Large intestine (tissue), 3 donors: ENCODE data around the gene GALNT14. TPM values are rescaled to one million over a fixed set of nuclear protein-coding genes. Genes with fewer than 3 reads are reported as not detected.
A peak's percentile ranks its signal among the peaks of the same experiment; 100 is the strongest.

ENCODE experiments used
- DNase-seq, 2 donors: peaks; one replicate each; pipeline versions ENCODE4 v3.0.0 to v3.0.0-alpha.2; 2013
- H3K27ac ChIP-seq: one replicate; pipeline ENCODE4 v1.5.1; 2013; ENCODE audit warnings: low read length
- H3K27me3 ChIP-seq: 2 replicates; pipeline ENCODE4 v1.6.1; 2013; ENCODE audit warnings: low read length; ENCODE audit not compliant: control insufficient read depth, insufficient read depth
- H3K36me3 ChIP-seq: 2 replicates; pipeline ENCODE4 v1.6.1; 2013; ENCODE audit warnings: low read length; ENCODE audit not compliant: control insufficient read depth, insufficient read depth
- H3K4me1 ChIP-seq: one replicate; pipeline ENCODE4 v1.6.1; 2013; ENCODE audit warnings: low read length; ENCODE audit not compliant: control insufficient read depth, insufficient read depth
- H3K4me3 ChIP-seq: one replicate; pipeline ENCODE4 v1.5.1; 2013; ENCODE audit warnings: low read length
- H3K9me3 ChIP-seq: one replicate; pipeline ENCODE4 v1.6.1; 2013; ENCODE audit warnings: mild to moderate bottlenecking, low read depth, low read length, moderate library complexity; ENCODE audit not compliant: control insufficient read depth
- WGBS: methylation state at CpG from one replicate; pipeline ENCODE4 v1.1.5; 2013; ENCODE audit warnings: low lambda C conversion rate; ENCODE audit not compliant: insufficient coverage; 5-methylcytosine and 5-hydroxymethylcytosine counted together
- polyA plus RNA-seq: library from polyadenylated mRNA; unstranded; fragments of 120-200 nt; gene quantifications from one replicate; pipeline ENCODE4 v1.2.1, GENCODE V29; 2013

GALNT14 gene
- polyA plus RNA-seq, 1 donor, result 3.1 TPM

DNA sequence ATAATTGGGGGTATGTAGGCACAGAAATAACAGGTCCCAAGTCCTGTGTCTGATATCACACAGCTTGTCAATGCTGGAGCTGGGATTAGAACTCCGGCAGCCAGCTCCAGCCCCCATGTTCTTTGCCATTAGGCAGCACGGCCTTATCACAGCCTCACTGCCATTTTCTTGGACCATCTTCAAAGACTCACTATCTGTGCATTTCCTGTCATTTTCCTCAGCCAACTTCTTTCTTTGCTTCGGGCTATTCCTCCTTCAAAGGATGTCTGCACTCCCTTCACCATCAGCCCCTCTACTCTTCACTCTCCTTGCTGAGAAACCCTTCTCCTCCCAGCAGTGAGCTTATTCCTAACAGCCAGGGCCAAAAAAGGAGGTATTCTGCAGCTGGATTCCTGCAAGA lies 139.6 kb downstream of the GALNT14 start:
- Histone ChIP-seq H3K4me1 (no peaks in the 10 kb centered on the region), H3K9me3 (no peaks in the 10 kb centered on the region), H3K4me3 (no peak overlapping the region), H3K27me3 (no peaks in the 10 kb centered on the region), H3K27ac (no peak overlapping the region), H3K36me3 (no peaks in the 10 kb centered on the region)
- WGBS, result 100% methylated on average over 1 of the region's 3 CpGs
- DNase-seq, result no peak

GRCh38 chr2:30997979-30998378 lies 140.3 kb downstream of the GALNT14 start:
- WGBS, result 93% methylated on average over 3 of the region's 5 CpGs
- no peaks in the 10 kb centered on the region for H3K36me3 ChIP-seq
- DNase-seq, result no peak
- no peak overlapping the region for H3K27ac ChIP-seq
- no peaks in the 10 kb centered on the region for H3K4me1 ChIP-seq
- no peak overlapping the region for H3K4me3 ChIP-seq
- H3K27me3 ChIP-seq, result peaks cover 2% of the 10 kb centered on the region
- no peaks in the 10 kb centered on the region for H3K9me3 ChIP-seq

DNA sequence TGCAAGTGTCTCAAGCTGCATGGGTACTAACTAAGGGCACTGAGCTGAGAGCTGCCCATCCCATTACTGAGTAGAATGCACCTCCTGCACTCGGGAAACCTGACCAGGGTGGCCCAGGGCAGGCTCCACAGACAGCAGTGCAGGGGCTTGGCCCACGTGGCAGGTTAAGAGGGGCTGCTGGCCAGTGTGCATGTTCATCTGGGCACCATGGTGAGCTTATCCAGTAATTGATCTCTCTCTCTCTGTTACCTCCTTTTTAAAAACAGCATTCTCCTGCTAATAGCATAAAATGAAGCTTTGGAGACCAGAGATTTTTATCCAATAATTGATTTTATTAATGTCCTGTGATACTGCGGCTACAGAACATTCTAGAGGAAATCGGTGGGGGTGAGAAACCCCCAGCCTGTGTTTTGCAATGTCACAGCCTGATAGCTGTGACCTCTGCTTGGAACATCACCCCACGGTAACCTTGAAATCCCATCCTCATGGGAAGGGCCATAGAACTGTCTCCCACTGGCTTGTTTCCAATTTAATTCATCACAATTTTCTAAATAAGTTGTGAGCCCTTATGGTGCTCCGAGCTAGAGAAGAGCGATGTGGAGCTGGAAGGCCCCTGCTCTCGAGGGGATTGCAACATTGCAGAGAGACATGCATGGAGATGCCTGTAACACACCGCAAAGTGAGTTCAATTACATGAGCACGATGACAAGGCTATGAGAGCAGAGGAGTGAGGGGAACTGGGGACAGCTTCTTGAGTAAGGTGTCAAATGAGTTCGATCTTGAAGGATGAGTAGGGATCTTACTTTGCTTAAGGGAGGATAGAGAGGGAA lies 143.8 kb downstream of the GALNT14 start:
- no peaks in the 10 kb centered on the region for H3K36me3 ChIP-seq
- no peak overlapping the region for H3K27ac ChIP-seq
- no peaks in the 10 kb centered on the region for H3K4me1 ChIP-seq
- no peaks in the 10 kb centered on the region for H3K9me3 ChIP-seq
- DNase-seq, result no peak
- 80% methylated on average over 2 of the region's 11 CpGs for WGBS
- H3K27me3 ChIP-seq, result peaks cover 2% of the 10 kb centered on the region
- H3K4me3 ChIP-seq, result no peak overlapping the region

GRCh38 chr2:30992781-30993180 lies 145.5 kb downstream of the GALNT14 start:
- no peak overlapping the region for H3K4me3 ChIP-seq
- H3K27me3 ChIP-seq, result peaks cover 2% of the 10 kb centered on the region
- H3K4me1 ChIP-seq, result no peaks in the 10 kb centered on the region
- no peaks in the 10 kb centered on the region for H3K36me3 ChIP-seq
- no peak for DNase-seq
- H3K9me3 ChIP-seq, result no peaks in the 10 kb centered on the region
- no CpG with 5 or more reads among the region's 18 CpGs for WGBS
- H3K27ac ChIP-seq, result no peak overlapping the region

DNA sequence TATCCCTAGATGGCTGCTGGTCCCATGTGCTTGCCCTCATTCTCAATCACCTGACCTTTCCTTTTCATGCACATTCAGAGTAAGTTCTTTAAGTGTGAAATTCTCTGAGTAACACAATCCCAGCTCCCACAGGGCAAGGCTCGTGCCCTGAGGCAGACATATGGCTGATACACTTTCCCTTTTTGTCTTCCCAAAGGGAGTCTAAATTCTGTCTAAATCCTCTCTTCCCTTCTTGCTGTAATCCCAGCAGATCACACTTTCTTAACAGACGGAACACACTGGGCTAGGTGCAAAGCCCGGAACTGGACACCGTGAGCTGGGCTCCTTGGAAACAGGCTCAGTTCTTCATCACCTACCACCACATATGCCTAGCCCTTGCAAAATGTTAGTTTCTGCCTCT lies 147.6 kb downstream of the GALNT14 start:
- Histone ChIP-seq H3K4me3 (no peak overlapping the region), H3K27me3 (peaks cover 4% of the 10 kb centered on the region), H3K36me3 (no peaks in the 10 kb centered on the region), H3K4me1 (peaks cover 3% of the 10 kb centered on the region), H3K9me3 (no peaks in the 10 kb centered on the region), H3K27ac (no peak overlapping the region)
- DNase-seq, result no peak
- no CpG with 5 or more reads among the region's 4 CpGs for WGBS

GRCh38 chr2:30990176-30990575 lies 148.1 kb downstream of the GALNT14 start:
- DNase-seq, result no peak
- H3K9me3 ChIP-seq, result no peaks in the 10 kb centered on the region
- H3K4me1 ChIP-seq, result peaks cover 3% of the 10 kb centered on the region
- peaks cover 4% of the 10 kb centered on the region for H3K27me3 ChIP-seq
- no peak overlapping the region for H3K27ac ChIP-seq
- H3K4me3 ChIP-seq, result no peak overlapping the region
- no CpG with 5 or more reads among the region's 2 CpGs for WGBS
- no peaks in the 10 kb centered on the region for H3K36me3 ChIP-seq

GRCh38 chr2:30989746-30990145 lies 148.5 kb downstream of the GALNT14 start:
- no CpG with 5 or more reads among the region's 1 CpG for WGBS
- no peak for DNase-seq

GRCh38 chr2:30987566-30987965 lies 150.7 kb downstream of the GALNT14 start:
- WGBS, result no CpG with 5 or more reads among the region's 6 CpGs
- peaks cover 3% of the 10 kb centered on the region for H3K4me1 ChIP-seq

More at GRCh38 chr2:30989746-30990145, 148.5 kb downstream of the GALNT14 start:
- H3K9me3 ChIP-seq, result no peaks in the 10 kb centered on the region
- no peaks in the 10 kb centered on the region for H3K36me3 ChIP-seq
- H3K27me3 ChIP-seq, result peaks cover 4% of the 10 kb centered on the region
- peaks cover 3% of the 10 kb centered on the region for H3K4me1 ChIP-seq
- no peak overlapping the region for H3K27ac ChIP-seq
- H3K4me3 ChIP-seq, result no peak overlapping the region

DNA sequence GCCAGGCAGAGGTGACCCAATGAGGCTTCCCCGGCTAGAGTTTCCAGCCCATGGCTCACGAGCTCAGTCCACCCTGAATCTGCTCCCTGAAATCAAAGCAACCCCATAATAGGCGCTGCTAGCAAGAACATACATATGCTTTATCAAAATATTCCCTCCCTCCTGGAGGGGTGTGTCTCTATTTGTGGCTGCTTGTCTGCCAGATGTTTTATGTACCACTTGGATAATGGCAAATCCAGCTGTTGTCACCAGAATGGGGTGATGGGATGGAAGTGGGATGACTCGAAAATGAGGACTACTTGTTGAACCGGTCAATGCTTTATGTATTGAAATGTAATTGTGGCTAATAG lies 152.0 kb downstream of the GALNT14 start:
- H3K4me1 ChIP-seq, result peaks cover 3% of the 10 kb centered on the region
- H3K9me3 ChIP-seq, result no peaks in the 10 kb centered on the region
- DNase-seq, result no peak
- WGBS, result no CpG with 5 or more reads among the region's 5 CpGs
- no peaks in the 10 kb centered on the region for H3K36me3 ChIP-seq
- H3K27ac ChIP-seq, result no peak overlapping the region
- no peak overlapping the region for H3K4me3 ChIP-seq
- peaks cover 2% of the 10 kb centered on the region for H3K27me3 ChIP-seq

More at GRCh38 chr2:30987566-30987965, 150.7 kb downstream of the GALNT14 start:
- Histone ChIP-seq H3K36me3 (no peaks in the 10 kb centered on the region), H3K27me3 (peaks cover 2% of the 10 kb centered on the region), H3K4me3 (no peak overlapping the region), H3K27ac (no peak overlapping the region), H3K9me3 (no peaks in the 10 kb centered on the region)
- no peak for DNase-seq

DNA sequence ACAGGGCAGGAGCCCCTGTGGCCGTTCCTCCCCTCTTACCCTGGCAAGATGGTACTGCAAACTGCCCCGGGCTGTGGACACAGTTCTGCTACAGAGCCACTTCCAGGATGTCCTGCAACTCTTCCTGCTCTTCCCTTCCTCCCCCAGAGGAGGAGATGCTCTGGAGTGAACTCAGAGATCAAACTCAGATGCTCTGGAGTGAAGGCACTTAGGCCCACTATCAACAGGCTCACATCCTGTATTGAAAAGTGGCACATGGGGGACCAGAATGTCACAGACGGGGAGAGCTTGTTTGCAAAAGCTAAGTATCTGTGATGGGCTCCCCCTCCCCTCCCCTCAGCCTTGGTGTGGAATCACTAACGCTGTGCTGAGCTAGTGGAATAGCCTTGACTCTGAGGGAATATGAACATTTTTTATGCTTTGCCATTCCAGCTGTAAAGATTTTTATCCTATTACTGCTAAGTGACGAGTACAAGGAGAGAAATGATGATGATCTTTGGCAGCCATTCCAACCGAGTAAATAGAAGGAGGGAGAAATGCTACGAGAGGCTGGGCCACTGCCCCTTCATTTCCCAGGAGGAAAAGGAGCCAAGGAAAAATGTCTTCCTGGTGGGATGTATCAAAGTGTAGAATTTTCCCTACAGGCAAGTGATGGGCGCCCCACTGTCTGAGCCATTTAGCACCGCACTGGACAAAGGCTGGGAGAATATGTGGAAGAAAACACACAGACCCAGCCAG lies 152.6 kb downstream of the GALNT14 start:
- no peaks in the 10 kb centered on the region for H3K36me3 ChIP-seq
- H3K27ac ChIP-seq, result no peak overlapping the region
- DNase-seq, result peak in 1 of 2 donors; percentile 9
- H3K4me3 ChIP-seq, result no peak overlapping the region
- H3K4me1 ChIP-seq, result peaks cover 3% of the 10 kb centered on the region
- 63% methylated on average over 2 of the region's 9 CpGs for WGBS
- no peaks in the 10 kb centered on the region for H3K9me3 ChIP-seq
- peaks cover 2% of the 10 kb centered on the region for H3K27me3 ChIP-seq
